ENCODE results near the gene ZNF367. TPM values are rescaled to one million over a fixed set of nuclear protein-coding genes. Genes with fewer than 3 reads are reported as not detected.

The ZNF367 gene
- total and polyA plus RNA-seq, 9 of the 15 experiments (the other 6 are each of a cell fraction or from before 2014, with no cell fraction given) = 2.7 to 14.4 (median 10.0) TPM

GRCh38 chr9:96440671-96441199 lies 22.6 kb upstream of the ZNF367 start:
- in situ Hi-C loops (cut with MboI) = loop anchor here (25.0 kb wide), 1 partner anchor 222 kb away; the partner anchor contains the start of gene PRXL2C
- no peak overlapping the region for H3K9ac ChIP-seq (ENCODE audit: insufficient read depth in 1 of 2, low read depth in 2 of 2, low read length in 2 of 2)
- H3K9me3 ChIP-seq (replicated peaks; ENCODE audit: control insufficient read depth, insufficient read depth, low read depth, low read length) = no peaks in the 10 kb centered on the region
- FAIRE-seq = no peak
- intact Hi-C loops (cut with micrococcal nuclease) = loop anchor here (5.0 to 10.0 kb wide), 3 partner anchors 116 to 664 kb away; no protein-coding TSS in a partner anchor
- H3K4me2 ChIP-seq (ENCODE audit: insufficient read depth, low read length) = no peak overlapping the region
- WGBS (ENCODE audit: insufficient coverage, low coverage, missing lambda C conversion rate) = 24% methylated on average over 4 of the region's 5 CpGs
- no peaks in the 10 kb centered on the region for H4K20me1 ChIP-seq (replicated peaks; ENCODE audit: control insufficient read depth, insufficient read depth, low read length)
- H3K27me3 ChIP-seq (ENCODE audit: control insufficient read depth in 2 of 2, insufficient read depth in 2 of 2, low read length in 2 of 2) = no peaks in the 10 kb centered on the region
- TF ChIP-seq HSF4 (CRISPR knock-in tag; IDR thresholded peaks at IDR 0.05; ENCODE audit: borderline replicate concordance) (no peak), CREB1 (IDR thresholded peaks at IDR 0.05) (no peak), CREB1 (CRISPR knock-in tag; IDR thresholded peaks at IDR 0.05) (no peak), PCBP1 (IDR thresholded peaks at IDR 0.05; ENCODE audit: low read depth, low read length, poor library complexity, severe bottlenecking) (no peak), ZFP1 (CRISPR knock-in tag; IDR thresholded peaks at IDR 0.05) (no peak)
- H3K4me3 ChIP-seq = no peak overlapping the region
- no peak overlapping the region for H3K27ac ChIP-seq (ENCODE audit: extremely low read depth, low read depth, low read length)
- no peak for DNase-seq (ENCODE audit: extremely low read depth in 1 of 4, low spot score in 3 of 4)
- ATAC-seq = no peak
- POLR2A ChIA-PET = no interaction called here
- no peaks in the 10 kb centered on the region for H3K9me1 ChIP-seq (ENCODE audit: control insufficient read depth, insufficient read depth, low read length)
- CTCF ChIA-PET (ENCODE audit: low intra/inter-chr PET ratio) = no interaction called here
- BruUV-seq (replicated peaks) = no TSS peak
- no peaks in the 10 kb centered on the region for H3K79me2 ChIP-seq (ENCODE audit: control insufficient read depth, insufficient read depth, low read length)
- H3K36me3 ChIP-seq (ENCODE audit: control insufficient read depth, insufficient read depth, low read length) = no peaks in the 10 kb centered on the region
- no peak overlapping the region for H2AFZ ChIP-seq (ENCODE audit: low read depth, low read length)
- no peaks in the 10 kb centered on the region; a peak in 1 of 5 replicates for H3K4me1 ChIP-seq (replicated peaks in 1 of 2; ENCODE audit: control insufficient read depth in 2 of 2, insufficient read depth in 2 of 2, low read length in 2 of 2)

- DNase-seq (ENCODE audit: extremely low read depth in 1 of 4, low spot score in 3 of 4) (no peak), ATAC-seq (no peak), FAIRE-seq (no peak)
- 67% methylated on average over 7 of the region's 7 CpGs for WGBS (ENCODE audit: insufficient coverage, low coverage, missing lambda C conversion rate)
- no peak overlapping the region for H3K27ac ChIP-seq (ENCODE audit: extremely low read depth, low read depth, low read length)
- intact Hi-C loops (cut with micrococcal nuclease) = no loop called here
- H3K36me3 ChIP-seq (ENCODE audit: control insufficient read depth, insufficient read depth, low read length) = no peaks in the 10 kb centered on the region
- 0 out of 2 replicates have a peak, but pooled peaks cover 1% of the 10 kb centered on the region for H3K9me3 ChIP-seq (replicated peaks; ENCODE audit: control insufficient read depth, insufficient read depth, low read depth, low read length)
- H3K4me1 ChIP-seq (replicated peaks in 1 of 2; ENCODE audit: control insufficient read depth in 2 of 2, insufficient read depth in 2 of 2, low read length in 2 of 2) = no peaks in the 10 kb centered on the region; a peak in 1 of 5 replicates
- no TSS peak for BruUV-seq (replicated peaks)
- H3K27me3 ChIP-seq (ENCODE audit: control insufficient read depth in 2 of 2, insufficient read depth in 2 of 2, low read length in 2 of 2) = no peaks in the 10 kb centered on the region
- no peaks in the 10 kb centered on the region for H3K79me2 ChIP-seq (ENCODE audit: control insufficient read depth, insufficient read depth, low read length)
- no peaks in the 10 kb centered on the region for H3K9me1 ChIP-seq (ENCODE audit: control insufficient read depth, insufficient read depth, low read length)
- ChIA-PET CTCF (ENCODE audit: low intra/inter-chr PET ratio) (no interaction called here), POLR2A (no interaction called here)
- no peak overlapping the region for H3K9ac ChIP-seq (ENCODE audit: insufficient read depth in 1 of 2, low read depth in 2 of 2, low read length in 2 of 2)
- no peak overlapping the region for H3K4me3 ChIP-seq
- no peak overlapping the region for H3K4me2 ChIP-seq (ENCODE audit: insufficient read depth, low read length)
- no peak overlapping the region for H2AFZ ChIP-seq (ENCODE audit: low read depth, low read length)
- in situ Hi-C loops (cut with MboI) = loop anchor here (25.0 kb wide), 1 partner anchor 225 kb away; the partner anchor contains the start of gene PRXL2C
- H4K20me1 ChIP-seq (replicated peaks; ENCODE audit: control insufficient read depth, insufficient read depth, low read length) = no peaks in the 10 kb centered on the region
- TF ChIP-seq ZBTB12 (CRISPR knock-in tag; IDR thresholded peaks at IDR 0.05) = no peak
- peak; percentile 77; the same call in 1 of the 2 replicates for TF ChIP-seq BCOR (IDR thresholded peaks at IDR 0.05)
- no peak for TF ChIP-seq ZNF561 (CRISPR knock-in tag; conservative IDR thresholded peaks at IDR 0.05)
- TF ChIP-seq ZNF124 (CRISPR knock-in tag; IDR thresholded peaks at IDR 0.05) = no peak
- no peak for TF ChIP-seq MCM7 (IDR thresholded peaks at IDR 0.05)
- no peak for TF ChIP-seq MAFF (IDR thresholded peaks at IDR 0.05; ENCODE audit: low read length)
- no peak for TF ChIP-seq KDM2B (CRISPR knock-in tag; IDR thresholded peaks at IDR 0.05)
- TF ChIP-seq FOXP1 (CRISPR knock-in tag; IDR thresholded peaks at IDR 0.05) = no peak
- peak; percentile 71 for TF ChIP-seq RBM25 (IDR thresholded peaks at IDR 0.05; ENCODE audit: low read depth, low read length, severe bottlenecking)
- TF ChIP-seq ZNF512 (tag; IDR thresholded peaks at IDR 0.05) = no peak
- TF ChIP-seq ZNF347 (CRISPR knock-in tag; IDR thresholded peaks at IDR 0.05; ENCODE audit: low read depth) = no peak
Measured at GRCh38 chr9:96437454-96437853, 19.3 kb upstream of the ZNF367 start.

All from K562 (cell line).